Keratinocyte (primary cell): ENCODE measurements around the gene GPR31.

Source experiments
- CTCF ChIP-seq, 3 experiments: IDR thresholded peaks in 1 of 3; conservative IDR thresholded peaks in 1 of 3; optimal IDR thresholded peaks in 1 of 3; 2 replicates in 2 of 3; 3 replicates in 1 of 3; pipeline versions ENCODE3 to v1.5.1; 2011; ENCODE audit warnings: low read length in 3 of 3, mild to moderate bottlenecking in 3 of 3, moderate library complexity in 2 of 3, control low read depth in 1 of 3, inconsistent platforms in 1 of 3; ENCODE audit not compliant: insufficient read depth in 2 of 3; ENCODE audit errors: extremely low read depth in 1 of 3
- EZH2 ChIP-seq: IDR thresholded peaks from one replicate; pipeline ENCODE4 v1.6.1; 2012; ENCODE audit warnings: inconsistent platforms, mild to moderate bottlenecking, low read length, moderate library complexity

GRCh38 chr6:167207527-167207926 lies 49.7 kb upstream of the GPR31 start:
- no peak for TF ChIP-seq CTCF (optimal IDR thresholded peaks at IDR 0.05 in 1 of 3, IDR thresholded peaks at IDR 0.05 in 1 of 3, conservative IDR thresholded peaks at IDR 0.05 in 1 of 3; ENCODE audit: extremely low read depth in 1 of 3, insufficient read depth in 2 of 3, low read length in 3 of 3)
- no peak for TF ChIP-seq EZH2
